ENCODE data around the gene UGT1A6. TPM values are rescaled to one million over a fixed set of nuclear protein-coding genes. Genes with fewer than 3 reads are reported as not detected.

The UGT1A6 gene
- total RNA-seq, 2 donors from 2014 or later = not detected

DNA sequence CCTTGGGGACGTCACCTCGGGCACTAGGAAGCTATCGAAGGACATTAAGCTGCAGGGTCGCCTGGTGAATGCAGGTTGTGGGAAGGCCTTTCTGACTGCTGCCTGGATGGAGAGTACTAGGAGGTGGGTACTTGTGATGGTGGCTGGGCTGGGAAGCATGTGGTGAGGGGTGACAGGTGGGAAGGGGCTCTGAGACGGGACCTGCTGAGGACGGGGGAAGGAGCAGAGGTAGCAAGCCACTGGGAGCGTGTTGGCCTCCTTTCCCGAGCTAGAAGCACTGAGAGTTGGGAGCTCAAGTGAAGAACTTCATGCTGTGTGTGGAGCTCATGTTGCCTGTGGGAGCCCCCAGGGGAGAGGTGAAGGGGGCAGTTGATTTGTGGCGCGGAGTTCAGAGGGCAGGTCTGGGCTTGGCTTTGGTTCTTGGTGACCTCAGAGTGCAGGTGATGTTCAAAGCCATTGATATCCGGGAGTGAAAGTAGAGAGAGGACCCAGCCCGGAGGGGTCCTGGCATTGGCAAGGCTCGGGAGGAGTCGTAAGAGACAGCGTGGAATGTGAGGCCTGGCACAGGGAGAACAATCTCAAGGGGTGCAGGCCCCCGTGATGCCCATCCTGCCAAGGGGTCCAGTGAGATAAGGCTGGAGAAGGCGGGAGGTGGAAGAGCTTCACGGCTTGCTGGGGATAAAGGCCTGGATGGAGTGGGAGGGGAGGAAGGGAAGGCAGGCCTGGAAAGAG is 98.6 kb downstream of the UGT1A6 start:
- H3K9me3 Mint-ChIP-seq = peaks cover 1% of the 10 kb centered on the region
- peaks cover 2% of the 10 kb centered on the region for H3K27me3 Mint-ChIP-seq
- H3K36me3 Mint-ChIP-seq (ENCODE audit: low read depth) = no peaks in the 10 kb centered on the region
- no peak overlapping the region for H3K4me3 Mint-ChIP-seq
- H3K27ac Mint-ChIP-seq = no peak overlapping the region
- no peaks in the 10 kb centered on the region for H3K4me1 Mint-ChIP-seq
- no peak for ATAC-seq (replicated peaks)

DNA sequence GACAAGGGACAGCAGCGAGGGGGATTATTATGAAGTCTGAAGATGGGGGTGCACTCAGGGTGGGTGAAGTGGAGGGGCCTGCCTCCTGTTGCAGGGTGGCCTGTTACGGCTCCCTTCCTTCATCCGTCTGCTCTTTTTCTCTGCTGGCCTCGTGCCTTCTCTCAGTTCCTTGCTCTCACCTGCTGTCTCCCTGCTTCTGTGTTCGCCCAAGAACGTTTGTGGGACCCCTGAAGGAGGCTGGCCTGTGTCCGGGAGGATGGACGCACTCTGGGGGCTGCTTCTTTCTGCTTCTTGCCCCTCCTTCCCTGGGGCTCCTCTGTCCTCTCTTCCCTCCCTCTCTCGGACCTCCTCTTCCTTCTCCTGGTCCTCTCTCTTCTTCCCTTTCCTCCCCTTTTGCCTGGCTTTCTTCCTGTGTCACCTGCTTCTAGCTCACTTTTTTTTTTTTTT is 99.2 kb downstream of the UGT1A6 start:
- no peaks in the 10 kb centered on the region for H3K27me3 Mint-ChIP-seq
- H3K4me1 Mint-ChIP-seq = no peaks in the 10 kb centered on the region
- no peaks in the 10 kb centered on the region for H3K9me3 Mint-ChIP-seq
- no peak overlapping the region for H3K27ac Mint-ChIP-seq
- ATAC-seq (replicated peaks) = no peak
- H3K36me3 Mint-ChIP-seq (ENCODE audit: low read depth) = no peaks in the 10 kb centered on the region
- H3K4me3 Mint-ChIP-seq = no peak overlapping the region

DNA sequence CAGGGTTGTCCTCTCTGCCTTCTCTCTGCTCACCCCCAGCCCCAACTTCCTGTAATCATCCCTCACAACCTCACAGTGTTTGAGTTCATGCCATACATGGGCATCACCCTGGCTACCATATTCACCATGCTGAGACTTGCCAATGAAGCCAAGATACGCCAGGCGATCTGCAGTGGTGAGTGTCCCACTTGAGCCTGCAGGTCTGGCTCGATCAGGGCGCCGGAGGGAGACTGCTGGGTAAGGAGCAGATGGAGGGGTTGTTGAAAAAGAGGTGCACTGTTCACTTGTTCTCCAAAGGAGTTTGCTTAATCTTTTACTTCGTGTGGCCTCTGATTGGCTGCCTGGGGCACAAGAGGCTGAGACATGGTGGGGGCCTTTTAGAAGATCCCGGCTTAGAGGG is 100.0 kb downstream of the UGT1A6 start:
- Mint-ChIP-seq H3K4me1 (no peaks in the 10 kb centered on the region), H3K27me3 (peaks cover under 1% of the 10 kb centered on the region), H3K4me3 (no peak overlapping the region), H3K9me3 (no peaks in the 10 kb centered on the region), H3K36me3 (ENCODE audit: low read depth) (no peaks in the 10 kb centered on the region), H3K27ac (no peak overlapping the region)
- ATAC-seq (replicated peaks) = no peak

DNA sequence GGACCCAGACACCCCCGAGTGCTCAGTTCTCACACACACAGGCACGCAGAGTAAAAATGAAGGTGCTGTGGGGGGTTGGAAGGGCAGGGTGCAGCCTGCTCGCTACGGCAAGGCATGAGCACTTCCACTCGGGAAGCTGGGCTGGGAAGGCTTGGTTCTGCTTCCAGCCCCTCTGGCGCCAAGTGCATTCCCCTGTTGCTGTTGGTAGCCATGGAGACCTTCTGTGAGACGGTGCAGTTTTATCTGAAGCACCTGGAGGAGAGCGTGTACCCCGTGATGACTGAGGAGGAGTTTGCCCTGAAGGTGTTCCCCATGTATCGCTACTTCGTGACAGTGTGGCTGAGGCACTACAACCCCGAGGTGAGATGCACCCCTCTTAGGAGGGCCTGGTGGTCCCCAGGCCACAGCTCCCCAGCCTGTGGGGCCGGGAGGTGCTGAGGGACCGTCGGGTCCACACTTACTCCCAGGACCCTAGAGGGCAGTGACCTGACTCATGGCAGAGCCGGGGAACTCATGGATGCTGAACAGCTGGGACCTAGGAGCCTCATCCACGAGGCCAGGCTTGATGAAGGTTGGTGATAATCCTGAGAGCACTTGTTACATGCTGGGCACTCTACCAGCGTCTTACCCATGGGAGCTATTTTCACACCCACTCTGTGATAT is 100.9 kb downstream of the UGT1A6 start:
- ATAC-seq (replicated peaks) = no peak
- Mint-ChIP-seq H3K27me3 (peaks cover 8% of the 10 kb centered on the region), H3K27ac (no peak overlapping the region), H3K9me3 (no peaks in the 10 kb centered on the region), H3K4me1 (no peaks in the 10 kb centered on the region), H3K4me3 (no peak overlapping the region), H3K36me3 (ENCODE audit: low read depth) (no peaks in the 10 kb centered on the region)

DNA sequence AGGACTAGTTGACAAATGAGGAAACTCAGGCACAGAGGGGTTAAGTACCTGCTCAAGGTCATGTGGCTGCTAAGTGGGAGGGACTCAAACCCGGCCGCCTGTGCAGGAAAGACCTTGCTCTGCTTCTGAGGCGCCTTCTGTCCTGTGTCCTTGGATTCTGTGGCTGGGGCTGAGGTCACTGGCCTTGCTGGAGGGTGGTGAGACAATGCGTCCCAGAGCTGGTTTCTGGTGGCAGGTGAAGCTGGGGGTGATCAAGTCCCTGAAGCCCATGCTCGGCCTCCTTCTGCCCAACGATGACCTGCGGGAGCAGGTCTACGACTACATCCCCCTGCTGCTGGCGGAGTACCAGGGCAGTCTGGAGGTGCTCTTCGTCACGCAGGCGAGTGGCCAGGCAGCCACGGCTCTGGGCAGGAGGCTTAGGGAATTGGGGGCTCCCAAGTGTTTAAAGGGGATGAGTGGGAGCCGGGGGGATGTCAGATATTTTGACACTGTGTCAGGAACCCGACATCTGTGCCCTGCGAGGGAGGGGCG is 101.5 kb downstream of the UGT1A6 start:
- Mint-ChIP-seq H3K4me3 (no peak overlapping the region), H3K4me1 (no peaks in the 10 kb centered on the region), H3K27me3 (peaks cover 8% of the 10 kb centered on the region), H3K9me3 (no peaks in the 10 kb centered on the region), H3K36me3 (ENCODE audit: low read depth) (no peaks in the 10 kb centered on the region), H3K27ac (no peak overlapping the region)
- ATAC-seq (replicated peaks) = no peak

DNA sequence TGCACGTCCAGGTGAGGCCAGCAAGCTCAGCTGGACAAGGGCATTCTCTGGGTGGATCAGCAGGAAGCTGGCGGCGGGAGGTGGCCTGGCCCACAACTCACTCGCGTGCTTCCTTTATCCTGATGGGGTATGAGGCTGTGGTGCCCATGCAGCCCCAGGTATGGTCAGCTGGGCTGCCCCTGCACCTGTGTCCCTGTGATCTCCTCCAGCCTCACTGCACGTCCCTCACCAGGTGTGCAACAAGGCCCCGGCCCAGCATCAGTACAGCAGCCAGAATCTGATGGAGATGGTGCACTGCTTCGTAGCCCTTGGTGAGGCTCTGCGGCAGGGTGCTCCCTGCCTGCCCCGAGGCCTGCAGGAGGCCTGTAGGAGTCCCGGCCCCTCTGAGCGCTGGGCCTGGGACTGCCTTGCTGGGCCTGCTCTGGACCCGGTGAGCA is 103.1 kb downstream of the UGT1A6 start:
- Mint-ChIP-seq H3K36me3 (ENCODE audit: low read depth) (no peaks in the 10 kb centered on the region), H3K27ac (no peak overlapping the region), H3K4me3 (no peak overlapping the region), H3K9me3 (no peaks in the 10 kb centered on the region), H3K27me3 (peaks cover 8% of the 10 kb centered on the region), H3K4me1 (no peaks in the 10 kb centered on the region)
- ATAC-seq (replicated peaks) = no peak

DNA sequence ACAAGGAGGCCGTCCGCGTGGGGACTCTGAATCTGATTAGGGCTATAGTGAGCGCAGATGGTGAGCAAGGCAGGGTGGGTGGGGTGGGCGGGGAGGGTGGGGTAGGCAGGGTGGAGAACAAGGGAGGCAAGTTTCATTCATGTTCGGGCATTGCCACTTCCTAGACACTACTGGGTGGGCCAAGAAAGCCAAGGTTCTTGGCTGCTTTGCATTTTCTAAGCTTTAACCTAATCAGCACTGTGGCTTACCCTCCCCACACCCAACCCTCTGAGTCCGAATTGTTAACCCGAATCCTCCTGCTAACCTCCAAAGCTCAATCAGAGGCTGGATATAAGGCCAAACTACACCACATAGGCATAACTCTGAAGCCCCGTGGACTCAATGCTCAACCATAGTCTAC is 103.6 kb downstream of the UGT1A6 start:
- Mint-ChIP-seq H3K36me3 (ENCODE audit: low read depth) (no peaks in the 10 kb centered on the region), H3K9me3 (no peaks in the 10 kb centered on the region), H3K27ac (no peak overlapping the region), H3K27me3 (peaks cover 8% of the 10 kb centered on the region), H3K4me3 (no peak overlapping the region), H3K4me1 (no peaks in the 10 kb centered on the region)
- no peak for ATAC-seq (replicated peaks)

DNA sequence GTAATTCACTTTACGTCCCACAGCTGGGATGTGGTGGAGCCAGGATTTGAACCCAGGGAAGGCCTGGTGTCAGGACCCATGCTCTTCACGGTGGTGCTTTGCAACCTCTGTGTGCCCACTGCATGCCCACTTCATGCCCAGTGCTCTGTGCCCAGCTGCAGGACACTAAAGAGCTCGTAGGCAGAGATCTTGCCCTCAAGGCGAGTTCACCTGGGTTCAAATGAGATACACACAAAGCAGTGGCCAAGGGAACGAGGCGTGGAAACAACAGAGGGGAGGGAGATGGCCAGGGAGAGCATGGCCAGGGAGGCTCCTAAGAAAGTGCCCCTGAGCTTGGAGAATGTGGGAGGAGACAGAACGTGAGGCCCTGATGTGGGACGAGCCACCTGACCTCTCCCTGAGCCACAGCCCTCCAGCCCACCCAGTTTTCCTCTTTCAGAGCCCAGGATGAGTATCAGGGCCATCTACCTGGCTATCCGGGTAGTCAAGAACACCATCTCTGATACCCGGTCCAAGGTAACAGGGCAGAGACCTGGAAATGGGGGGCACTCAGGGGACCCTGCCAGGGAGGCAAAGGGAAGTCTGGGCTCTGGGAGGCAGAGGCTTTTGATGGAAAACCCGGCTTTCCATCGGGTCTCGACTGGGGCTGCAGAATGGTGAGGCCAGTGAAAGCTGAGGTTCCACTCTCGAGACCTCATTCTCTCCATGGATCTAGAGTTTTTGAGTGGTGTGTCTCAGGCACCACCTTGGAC is 105.8 kb downstream of the UGT1A6 start:
- H3K36me3 Mint-ChIP-seq (ENCODE audit: low read depth) = no peaks in the 10 kb centered on the region
- H3K27ac Mint-ChIP-seq = no peak overlapping the region
- no peaks in the 10 kb centered on the region for H3K4me1 Mint-ChIP-seq
- H3K27me3 Mint-ChIP-seq = peaks cover 16% of the 10 kb centered on the region
- no peak for ATAC-seq (replicated peaks)
- no peaks in the 10 kb centered on the region for H3K9me3 Mint-ChIP-seq
- H3K4me3 Mint-ChIP-seq = no peak overlapping the region

DNA sequence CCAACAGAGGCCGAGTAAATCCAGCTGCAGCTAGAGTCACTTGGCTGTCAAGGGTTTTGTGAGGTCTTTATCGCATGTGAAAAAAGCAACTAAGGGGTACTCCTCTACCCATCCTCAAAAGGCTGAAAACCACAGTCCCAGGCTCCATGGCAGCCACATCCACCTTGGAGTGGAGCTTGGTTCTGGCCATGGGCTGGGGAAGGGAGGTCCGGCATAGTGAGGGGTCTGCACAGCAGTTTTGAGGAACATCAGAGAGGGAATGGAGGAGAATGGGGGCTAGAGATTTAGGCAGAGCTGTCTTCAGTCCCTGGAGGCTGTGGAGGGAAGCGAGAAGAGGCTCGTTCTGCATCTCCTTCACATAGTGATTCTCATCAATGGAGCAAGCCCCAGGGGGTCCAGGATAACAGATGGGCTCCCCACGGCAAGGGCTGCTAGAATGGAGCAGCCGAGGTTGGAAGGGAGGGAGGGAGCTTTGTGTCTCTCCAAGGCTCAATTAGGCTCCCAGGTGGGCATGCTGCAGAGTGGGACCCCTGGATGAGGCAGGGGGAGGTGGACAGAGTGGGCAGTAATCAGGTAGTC is 106.5 kb downstream of the UGT1A6 start:
- Mint-ChIP-seq H3K36me3 (ENCODE audit: low read depth) (no peaks in the 10 kb centered on the region), H3K9me3 (no peaks in the 10 kb centered on the region), H3K4me1 (no peaks in the 10 kb centered on the region), H3K27ac (no peak overlapping the region), H3K27me3 (peaks cover 17% of the 10 kb centered on the region), H3K4me3 (no peak overlapping the region)
- ATAC-seq (replicated peaks) = no peak

DNA sequence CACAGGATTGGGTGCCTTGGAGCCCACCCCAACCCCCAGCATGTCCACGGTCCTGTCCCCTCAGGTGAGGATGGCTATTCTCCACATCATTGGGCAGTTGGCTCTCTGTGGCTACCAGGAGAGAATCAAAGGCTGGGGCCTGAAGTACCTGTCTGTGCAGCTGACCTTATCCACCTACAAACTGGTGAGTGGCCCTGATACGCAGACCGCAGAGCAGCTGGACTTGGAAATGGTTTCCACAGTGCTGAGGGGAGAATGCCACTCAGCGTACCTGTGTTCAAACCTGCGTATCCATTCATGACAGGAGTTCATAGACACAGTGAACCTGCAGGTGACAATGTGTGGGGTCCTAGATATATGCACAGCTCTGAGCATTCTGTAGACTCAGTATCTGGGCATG is 107.0 kb downstream of the UGT1A6 start:
- no peak overlapping the region for H3K27ac Mint-ChIP-seq
- peaks cover 20% of the 10 kb centered on the region for H3K27me3 Mint-ChIP-seq

DNA sequence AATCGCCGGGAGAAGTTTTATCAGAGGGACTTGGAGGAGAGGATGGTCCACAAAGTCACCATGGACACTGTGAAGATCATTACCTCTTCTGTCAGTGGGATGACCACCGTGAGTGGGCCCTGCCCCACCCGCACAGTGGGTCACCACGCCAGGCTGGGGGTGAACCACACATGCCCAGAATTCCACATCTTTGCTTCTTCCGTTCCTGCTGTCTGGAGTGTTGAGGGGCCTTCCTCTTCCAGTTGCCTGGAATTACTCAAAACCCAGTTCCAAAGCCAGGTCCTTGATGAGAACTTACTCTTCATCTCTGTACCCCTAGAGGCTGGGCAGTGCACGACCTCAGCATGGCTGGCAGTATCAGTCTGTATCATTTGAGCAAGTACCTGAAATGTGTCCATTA is 107.5 kb downstream of the UGT1A6 start:
- no peak overlapping the region for H3K27ac Mint-ChIP-seq
- H3K4me3 Mint-ChIP-seq = no peak overlapping the region
- H3K9me3 Mint-ChIP-seq = no peaks in the 10 kb centered on the region
- peaks cover 20% of the 10 kb centered on the region for H3K27me3 Mint-ChIP-seq
- no peaks in the 10 kb centered on the region for H3K36me3 Mint-ChIP-seq (ENCODE audit: low read depth)
- no peak for ATAC-seq (replicated peaks)
- H3K4me1 Mint-ChIP-seq = no peaks in the 10 kb centered on the region

More for the DNA sequence above, 107.0 kb downstream of the UGT1A6 start:
- ATAC-seq (replicated peaks) = no peak
- H3K4me3 Mint-ChIP-seq = no peak overlapping the region
- H3K4me1 Mint-ChIP-seq = no peaks in the 10 kb centered on the region
- H3K9me3 Mint-ChIP-seq = no peaks in the 10 kb centered on the region
- H3K36me3 Mint-ChIP-seq (ENCODE audit: low read depth) = no peaks in the 10 kb centered on the region

DNA sequence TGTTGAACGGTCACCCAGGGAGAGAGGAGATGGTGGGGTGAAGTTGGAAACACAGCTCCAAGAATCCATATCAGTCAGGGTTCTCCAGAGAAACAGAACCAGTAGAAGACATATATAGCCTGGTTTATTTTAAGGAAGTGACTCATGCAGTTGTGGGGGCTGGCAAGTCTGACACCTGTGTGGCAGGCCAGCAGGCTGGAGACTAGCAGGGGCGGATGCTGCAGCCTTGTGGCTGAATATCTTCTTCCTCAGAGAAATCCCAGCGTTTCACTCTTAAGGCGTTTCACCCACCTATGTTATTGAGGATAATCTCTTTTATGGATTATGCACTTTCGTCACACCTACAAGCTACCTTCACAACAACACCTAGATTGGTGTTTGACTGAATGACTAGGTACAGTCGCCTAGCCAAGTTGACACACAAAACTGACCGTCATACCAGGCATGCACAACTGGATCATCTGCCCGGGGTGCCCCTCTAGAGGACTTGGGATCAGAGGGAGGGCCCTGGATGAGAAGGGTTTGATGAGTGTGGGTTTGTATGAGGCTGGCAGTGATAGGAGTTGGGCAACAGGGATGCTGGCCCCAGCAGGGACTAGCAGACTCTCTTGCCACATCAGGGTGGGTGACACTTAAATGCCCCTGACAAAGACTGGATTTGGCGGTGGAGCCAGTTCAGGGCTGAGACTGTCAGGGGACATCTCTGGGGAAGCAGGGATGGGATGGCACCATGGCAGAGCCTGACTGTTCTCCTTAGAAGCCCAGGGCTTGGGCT is 108.9 kb downstream of the UGT1A6 start:
- no peaks in the 10 kb centered on the region for H3K9me3 Mint-ChIP-seq
- H3K36me3 Mint-ChIP-seq (ENCODE audit: low read depth) = no peaks in the 10 kb centered on the region
- H3K27me3 Mint-ChIP-seq = peaks cover 20% of the 10 kb centered on the region
- H3K4me3 Mint-ChIP-seq = no peak overlapping the region
- no peak overlapping the region for H3K27ac Mint-ChIP-seq
- no peaks in the 10 kb centered on the region for H3K4me1 Mint-ChIP-seq
- ATAC-seq (replicated peaks) = no peak

DNA sequence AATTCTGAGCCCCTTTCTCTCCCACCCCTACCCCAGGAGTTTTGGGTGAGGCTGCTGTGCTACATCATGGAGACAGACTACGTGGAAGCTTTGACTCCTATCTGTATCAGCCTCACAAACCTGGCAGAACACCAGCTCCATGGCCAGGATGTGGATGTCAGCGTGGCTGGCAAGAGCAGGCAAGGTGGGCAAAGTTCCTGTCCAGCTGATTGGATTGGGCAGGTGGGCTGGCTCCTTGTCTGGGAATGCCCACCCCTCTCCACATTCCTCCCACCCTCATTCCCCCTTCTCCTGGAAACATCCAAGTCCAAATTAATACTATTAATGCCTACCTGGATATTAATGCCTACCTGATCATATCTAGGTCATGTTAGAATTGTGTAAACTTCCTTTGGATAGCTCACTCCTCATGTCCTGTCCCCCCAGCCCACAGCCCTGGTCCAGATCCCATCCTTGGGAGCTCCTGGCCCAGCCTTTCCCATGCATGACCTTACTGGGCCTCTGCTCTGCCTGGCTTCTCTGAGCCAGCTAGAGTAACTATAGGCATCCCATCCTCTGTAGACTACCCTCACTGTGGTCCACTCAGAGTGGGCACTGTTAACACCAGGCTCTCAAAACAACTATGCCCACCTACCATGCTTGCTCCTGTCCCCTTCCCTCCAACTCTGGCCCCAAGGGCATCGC is 109.6 kb downstream of the UGT1A6 start:
- H3K4me3 Mint-ChIP-seq = no peak overlapping the region
- no peaks in the 10 kb centered on the region for H3K36me3 Mint-ChIP-seq (ENCODE audit: low read depth)
- ATAC-seq (replicated peaks) = no peak
- H3K9me3 Mint-ChIP-seq = no peaks in the 10 kb centered on the region
- no peak overlapping the region for H3K27ac Mint-ChIP-seq
- H3K27me3 Mint-ChIP-seq = peaks cover 20% of the 10 kb centered on the region
- H3K4me1 Mint-ChIP-seq = no peaks in the 10 kb centered on the region
